Left hindlimb (tissue), 1 donor: ENCODE measurements around the gene KIRREL3.

ENCODE experiments used
- DNase-seq: peaks from one replicate; pipeline ENCODE4 v3.0.0-alpha.2; 2018

The KIRREL3 gene

DNA sequence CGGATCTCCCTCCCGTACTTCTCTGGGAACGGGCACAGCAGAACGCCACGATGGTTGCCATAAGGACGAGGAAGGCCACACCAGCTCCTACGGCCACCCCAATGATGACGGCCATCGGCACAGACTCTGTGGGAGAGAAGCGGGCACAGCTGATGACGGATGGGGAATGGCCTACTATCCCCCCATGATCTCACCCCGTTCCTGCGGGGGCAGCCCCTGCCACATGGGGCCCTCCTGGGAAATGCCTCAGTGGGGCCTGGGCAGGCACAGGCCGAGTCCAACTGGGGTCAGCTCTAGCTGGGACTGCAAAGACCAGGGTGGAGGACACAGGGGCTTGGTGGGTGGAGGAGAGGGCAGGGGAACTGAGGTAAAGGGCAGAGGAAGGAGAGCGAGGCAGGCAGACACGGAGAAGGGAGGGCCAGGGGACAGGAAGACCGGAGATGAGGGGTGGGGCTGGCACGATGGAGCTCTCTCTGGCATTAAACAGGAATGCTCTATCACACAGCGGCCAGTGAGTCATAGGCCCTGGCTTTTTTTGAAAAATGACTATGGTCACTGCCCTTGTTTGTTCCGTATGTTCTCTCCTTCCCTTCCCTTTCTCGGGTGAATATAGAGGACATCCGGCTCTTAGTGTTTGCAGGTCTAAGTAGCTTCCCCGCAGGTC lies 569.0 kb downstream of the KIRREL3 start:
- DNase-seq, result no peak

DNA sequence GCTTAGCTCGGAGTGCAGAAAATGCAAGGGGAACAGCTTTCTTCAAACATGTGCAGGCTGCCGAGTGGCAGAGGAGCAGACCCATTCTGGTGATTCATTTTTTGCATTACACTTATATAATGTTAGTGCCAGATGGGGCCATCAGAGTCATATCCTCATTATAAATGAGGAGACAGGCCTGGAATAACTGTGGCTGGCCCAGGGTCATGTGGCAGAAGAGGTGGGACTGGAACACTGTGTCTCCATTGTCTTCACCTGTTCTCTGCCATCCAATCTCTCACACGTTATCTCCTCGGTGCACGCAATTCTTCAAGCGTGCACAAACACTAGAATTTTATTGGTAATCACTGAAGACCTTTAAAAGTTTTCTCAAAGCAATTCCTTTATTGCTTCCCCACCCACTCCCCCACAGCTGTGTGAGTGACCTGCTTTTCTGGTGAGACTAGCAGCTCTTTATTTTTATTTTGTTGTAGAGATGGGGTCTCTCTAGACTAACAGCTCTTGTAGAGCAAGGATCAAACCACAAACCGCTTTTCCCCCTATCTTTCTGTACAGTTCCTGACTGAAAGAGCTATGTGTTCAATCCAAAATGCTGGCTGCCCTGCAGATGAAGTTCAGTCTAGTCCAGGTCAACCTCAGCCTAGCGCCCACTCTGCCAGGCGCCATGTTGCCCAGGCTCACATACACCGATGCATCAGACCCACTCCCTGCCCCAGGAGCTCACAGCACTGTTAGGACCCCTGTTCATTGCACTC lies 569.8 kb downstream of the KIRREL3 start:
- no peak for DNase-seq

DNA sequence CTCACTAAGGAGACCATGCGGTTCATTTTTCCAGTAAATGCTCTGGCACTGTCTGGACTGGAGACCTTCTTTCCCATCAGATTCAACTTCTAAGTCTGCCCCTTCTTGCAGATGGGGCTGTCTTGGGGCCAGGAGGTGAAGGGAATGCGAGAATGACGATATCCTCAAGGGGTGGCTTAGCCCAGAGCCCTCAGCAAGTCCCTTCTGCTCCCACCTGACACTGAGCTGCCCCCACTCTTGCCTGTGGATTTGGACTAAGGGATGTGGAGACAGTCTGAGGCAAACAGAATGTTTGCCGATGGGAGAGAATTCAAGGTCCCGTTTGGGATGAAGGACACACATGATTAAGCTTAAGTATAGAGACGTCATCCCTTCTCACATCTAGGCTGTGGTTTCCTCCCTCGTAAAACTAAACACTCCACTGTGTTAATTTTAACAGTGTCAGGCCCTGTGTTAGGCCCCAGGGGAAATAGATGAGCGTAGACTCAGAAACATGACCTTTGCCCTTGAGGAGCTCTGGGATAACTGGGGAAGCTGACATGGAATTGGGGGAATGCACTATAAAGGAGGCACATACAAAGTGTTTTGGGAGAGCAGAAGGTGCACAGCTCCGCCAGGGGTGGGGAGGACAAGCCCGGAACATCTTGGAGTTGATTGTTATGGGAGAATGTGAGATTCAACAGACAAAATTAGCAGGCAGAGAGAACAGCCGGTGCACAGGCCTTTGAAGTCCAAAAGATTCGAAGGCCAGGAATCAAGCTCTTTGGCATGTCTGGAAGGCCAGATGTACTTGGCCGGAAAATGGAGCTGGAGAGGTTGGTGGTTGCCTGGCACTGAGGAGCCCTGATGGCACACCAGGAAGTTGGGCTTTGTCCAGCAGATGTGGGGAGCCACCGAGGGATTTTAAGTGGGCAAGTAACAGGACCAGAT lies 573.5 kb downstream of the KIRREL3 start:
- peak; percentile 19 for DNase-seq

DNA sequence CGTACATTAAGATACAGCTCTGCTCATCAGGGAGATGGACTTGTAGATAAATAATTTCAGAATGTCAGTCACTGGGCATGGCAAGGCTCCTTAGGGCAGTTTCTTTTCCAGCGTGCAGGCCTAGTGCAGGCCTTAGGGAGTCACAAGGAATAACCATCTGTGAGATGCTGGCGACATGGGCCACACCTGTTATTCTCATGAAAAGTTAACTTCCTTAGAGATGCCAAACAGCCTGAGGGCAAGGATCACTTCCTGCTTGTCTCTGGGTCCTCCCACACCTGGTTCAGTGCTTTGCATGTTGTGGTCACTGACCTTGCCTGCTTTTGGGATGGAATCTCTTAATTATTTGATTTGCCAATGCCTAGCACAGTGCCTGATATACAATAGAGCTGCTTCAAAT lies 574.5 kb downstream of the KIRREL3 start:
- DNase-seq, result no peak

DNA sequence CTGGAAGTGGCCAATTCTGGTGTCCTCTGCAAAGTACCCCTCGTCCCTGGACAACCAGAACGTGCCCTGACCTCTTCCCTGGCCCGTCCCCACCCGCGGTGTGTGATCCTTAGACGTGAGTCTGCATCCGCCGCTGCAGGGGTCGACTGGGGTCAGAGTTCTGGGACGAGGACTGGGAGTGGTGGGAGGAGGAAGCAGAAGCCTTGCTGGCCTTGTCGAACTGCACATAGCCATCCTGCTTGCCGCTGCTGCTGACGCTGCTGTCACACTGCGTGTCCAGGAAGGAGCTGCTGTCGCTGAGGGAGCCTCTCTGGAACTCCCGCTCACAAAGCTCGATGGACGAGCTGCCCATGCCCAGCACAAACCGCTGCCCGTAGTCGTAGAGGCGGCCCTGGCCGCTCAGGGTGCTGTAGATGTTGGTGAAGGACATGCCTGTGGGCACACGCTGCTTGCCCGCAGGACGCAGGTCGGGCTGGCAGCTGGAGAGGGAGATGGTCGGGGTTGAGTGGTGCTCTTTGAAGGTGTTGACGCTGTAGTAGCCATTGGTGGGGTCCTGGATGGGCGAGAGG lies 576.0 kb downstream of the KIRREL3 start:
- DNase-seq, result no peak

DNA sequence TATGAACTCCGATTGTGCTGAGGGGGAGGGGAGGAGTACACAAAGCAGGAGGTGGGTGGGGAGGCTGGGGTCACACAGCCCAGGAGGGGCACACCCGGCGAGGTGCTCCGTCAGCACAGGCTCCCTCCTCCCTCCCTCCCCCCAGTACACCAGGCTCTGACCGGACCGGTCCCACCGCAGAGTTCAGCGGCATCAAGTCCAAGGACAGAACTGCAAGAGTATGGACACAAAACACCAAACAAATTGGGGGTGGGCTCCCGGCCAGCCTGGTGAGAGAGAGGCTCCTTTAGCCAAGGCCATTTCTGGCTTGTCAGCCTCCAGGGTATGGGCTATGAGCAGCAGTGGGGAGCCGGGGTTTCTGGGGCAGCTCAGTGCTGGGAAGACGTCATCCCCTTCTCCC lies 576.8 kb downstream of the KIRREL3 start:
- DNase-seq, result no peak

DNA sequence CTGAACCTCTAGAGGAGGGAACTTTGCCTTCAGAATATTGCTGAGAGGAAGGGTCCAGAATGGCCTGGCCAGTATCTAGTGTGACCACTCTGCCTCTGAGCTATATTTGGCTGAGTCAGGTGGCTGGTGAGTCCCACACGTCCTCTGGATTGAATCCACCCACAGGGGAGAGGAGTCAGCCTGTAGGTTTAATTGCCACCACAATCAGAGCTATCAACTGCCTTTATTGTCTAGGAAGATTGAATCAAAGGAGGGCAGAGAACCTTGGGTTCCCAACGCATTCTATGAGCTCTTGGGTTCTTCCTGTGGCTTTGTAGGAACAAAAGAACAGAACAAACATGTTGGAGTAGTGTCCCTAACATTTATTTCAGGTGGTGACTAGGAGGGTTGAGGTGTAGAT lies 577.4 kb downstream of the KIRREL3 start:
- DNase-seq, result no peak

DNA sequence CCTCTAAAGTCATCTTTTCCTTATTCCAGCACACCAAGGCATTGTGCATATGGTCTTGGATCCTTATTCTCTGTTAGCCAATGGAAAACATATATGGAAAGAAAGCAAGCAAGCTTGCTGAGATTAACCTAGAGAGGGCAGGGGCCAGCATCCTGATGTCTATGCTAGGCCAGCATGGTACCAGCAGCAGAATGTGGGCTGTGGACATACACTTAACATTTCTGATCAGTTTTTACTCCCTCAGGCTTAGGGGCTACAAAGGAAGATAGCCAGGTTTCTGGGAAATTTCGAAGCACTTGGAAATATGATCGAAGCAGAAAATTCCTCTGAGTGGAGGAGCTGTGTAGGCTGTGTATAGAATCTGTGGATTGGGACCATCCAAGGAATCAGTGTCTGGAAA lies 578.1 kb downstream of the KIRREL3 start:
- no peak for DNase-seq

DNA sequence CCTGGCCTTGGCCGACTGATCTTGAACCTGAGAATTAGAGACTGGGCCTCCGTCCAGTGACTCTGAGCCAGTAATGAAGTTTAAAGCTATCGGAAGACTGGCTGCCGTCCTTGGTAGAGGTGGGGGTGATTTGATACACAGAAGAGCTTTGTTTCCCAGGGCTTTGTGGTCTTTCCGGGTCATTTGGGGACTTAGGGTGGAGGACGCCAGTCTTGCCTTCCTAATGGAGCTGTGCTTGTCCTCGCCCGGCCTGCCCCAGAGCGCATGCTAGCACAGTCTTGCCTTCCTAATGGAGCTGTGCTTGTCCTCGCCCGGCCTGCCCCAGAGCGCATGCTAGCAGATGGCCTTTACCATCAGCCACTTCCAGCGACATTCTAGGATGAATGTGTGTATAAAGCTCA lies 579.3 kb downstream of the KIRREL3 start:
- no peak for DNase-seq

DNA sequence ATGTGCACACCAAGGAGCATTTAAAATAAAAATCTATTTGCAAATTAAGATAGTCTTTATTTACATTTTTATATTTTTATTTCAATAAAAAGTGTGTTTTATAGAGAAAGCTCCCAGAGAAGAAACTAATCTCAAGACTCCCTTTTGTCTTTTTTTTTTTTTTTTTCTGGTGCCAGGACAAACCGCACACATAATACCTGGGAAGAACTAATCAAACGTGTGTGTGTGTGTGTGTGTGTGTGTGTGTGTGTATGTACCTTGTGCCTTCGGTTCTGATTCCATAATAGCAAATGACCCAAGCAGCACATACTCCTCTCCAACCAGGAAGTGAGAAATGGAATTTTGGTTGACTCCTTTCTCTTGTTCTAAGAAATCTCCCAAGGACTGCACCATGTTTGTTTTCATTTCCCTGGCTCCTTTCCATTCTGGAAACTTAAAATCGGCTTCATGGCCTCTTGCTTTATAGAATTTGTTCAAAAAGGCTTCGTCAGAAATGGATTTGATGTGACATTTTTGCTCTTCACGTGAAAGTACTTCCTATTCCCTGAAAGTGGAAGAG lies 579.8 kb downstream of the KIRREL3 start:
- no peak for DNase-seq

DNA sequence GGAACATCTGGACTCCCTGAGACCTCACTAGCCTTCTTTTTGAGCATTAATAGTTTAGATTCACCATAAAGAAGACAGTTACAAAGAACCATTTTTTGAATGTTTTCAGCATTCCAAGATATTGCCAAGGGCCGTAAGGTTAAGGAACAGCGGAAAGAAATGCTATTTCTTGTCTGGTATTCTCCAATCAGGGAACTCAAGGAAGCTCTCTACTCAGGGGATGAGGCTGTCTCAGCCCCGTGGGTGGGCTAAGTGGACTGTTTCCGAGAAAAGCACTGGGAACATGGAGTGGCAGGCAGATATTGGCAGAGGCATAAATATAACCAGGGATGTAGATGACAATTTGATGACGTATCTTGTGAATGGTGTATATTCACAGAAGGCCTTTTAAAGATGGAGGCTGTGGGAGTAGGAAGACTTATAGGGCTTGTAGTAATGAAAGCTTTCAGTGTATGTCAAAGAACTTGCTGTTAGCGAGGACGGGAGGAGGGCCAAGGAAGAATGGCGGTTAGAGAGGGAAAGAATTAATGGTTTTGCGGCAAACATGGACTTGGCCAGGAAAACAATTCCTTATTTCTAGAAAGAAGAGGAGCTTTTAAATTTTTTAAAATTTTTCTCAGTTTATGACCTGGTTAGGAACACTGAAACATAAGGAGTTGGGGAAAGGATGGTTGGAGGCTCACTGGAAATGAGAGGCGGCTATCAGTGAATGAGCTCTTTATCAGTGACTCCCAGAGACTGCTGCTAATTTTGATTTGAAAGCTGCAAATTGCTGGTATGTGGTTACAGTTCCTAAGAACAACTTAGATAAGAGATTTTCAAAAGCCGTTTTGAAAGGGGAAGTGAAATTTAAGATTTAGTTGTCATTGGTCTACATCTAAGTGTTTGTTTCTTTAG lies 580.5 kb downstream of the KIRREL3 start:
- DNase-seq, result peak; percentile 73

DNA sequence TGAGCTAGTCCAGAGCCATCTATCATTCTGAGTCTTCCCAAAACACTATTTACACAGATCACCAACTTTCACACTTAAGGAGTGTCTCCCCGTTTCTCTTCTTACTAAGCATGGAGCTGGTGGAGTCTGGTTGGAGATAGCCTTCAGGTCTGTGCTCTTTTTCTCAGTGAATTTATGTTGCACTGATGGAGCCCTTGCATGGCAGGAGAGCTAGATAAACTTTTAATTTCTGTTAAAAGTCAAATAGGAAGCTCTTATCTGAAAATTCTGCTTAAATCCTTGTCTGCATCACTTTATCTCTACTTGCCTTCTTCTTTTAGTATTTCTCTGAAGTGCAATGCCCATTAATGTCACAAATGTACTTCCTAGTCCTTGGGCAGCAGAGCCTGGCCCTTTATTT lies 581.7 kb downstream of the KIRREL3 start:
- DNase-seq, result no peak

DNA sequence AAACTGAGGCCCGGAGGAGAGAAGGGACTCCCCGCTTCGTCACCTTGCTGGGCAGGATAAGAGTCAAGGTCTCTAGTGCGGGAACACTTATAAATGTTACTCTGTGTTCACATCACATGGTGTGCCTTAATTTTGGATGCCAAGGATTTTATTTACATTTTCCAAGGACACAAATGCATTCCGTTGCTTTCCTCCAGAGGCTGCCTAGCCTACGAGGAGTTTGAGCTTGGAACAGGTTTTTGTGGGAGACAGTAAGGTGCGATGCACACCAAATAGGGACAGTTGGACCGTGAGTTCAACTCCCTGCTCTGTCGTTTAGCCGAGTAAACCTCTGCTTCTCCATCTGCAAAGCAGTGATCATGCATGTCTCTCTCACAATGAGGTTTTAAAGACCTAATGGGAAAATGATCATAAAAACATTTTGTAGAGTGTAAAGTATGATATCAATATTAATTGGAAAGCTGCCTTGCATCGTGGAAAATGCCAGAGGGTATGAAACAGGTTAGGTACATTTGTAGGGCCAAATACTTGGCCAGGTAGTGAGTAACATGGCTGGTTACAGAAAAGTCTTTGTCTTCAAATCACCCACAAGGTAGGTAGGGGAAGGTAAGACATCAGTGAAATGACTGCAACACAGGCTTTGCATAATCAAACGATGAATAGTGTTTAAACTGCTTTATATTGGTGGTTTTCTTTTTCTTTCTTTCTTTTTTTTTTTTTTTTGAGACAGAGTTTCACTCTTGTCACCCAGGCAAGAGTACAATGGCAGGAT lies 583.3 kb downstream of the KIRREL3 start:
- DNase-seq, result no peak

DNA sequence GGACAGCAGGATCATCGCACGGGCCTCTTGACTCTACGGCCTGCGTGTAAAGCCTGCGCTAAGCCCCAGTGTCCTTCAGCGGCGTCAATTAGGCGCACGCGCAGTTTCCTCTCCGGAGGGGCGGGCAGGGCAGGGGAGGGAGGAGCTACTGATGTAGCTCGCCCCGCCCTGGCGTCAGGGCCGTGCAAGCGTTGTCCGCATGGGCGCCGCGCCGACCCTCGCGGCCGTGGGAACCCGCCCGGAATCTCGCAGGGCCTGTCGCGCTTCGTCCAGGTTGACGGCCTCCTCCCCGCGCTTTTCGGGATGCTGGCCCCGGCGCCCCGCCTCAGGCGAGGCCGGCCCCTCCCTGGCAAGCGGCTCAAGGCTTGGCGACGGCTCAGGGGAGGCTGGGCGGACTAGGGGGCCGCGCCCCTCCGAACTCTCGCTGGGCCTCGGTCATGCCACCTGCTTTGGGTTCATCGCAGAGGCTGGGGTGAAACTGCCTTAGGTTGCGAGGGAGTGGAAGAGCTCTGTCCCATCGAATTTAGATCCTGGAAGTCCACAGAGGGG lies 584.0 kb downstream of the KIRREL3 start:
- DNase-seq, result peak; percentile 90

DNA sequence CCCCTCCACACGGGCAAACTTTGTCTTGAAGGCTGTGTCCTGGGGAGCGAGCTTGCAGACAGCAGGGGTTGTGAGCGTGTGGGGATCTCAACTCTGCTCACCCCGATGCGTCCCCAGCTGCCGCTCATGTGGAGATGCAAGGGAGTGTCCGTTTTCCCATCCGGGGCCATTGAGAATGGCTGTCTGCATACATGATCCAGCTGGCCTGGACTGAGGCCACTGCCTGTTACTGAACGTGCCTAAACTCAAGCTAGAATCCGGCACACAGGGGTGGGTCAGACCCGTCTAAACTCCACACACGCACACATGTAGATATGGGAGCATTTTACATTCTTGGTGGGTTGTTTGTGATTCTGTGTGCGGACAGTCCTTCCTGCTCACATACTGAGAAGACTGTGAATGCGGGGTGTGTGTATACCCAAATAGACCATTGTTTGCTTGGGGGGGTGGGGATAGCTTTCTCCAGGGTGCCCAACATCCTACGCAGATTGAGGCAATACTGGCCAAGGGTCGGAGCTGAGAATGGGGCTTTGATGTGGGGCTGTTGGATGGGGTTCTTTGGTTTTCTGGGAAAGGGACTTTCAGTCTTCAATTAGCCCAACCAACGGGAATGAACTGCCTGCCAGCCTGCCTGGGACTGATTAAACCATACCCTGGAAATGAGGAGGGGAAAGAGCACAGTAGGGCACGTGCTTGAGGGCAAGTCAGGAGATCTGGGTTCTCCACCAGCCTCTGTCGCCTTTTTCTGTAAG lies 584.7 kb downstream of the KIRREL3 start:
- DNase-seq, result peak; percentile 90

DNA sequence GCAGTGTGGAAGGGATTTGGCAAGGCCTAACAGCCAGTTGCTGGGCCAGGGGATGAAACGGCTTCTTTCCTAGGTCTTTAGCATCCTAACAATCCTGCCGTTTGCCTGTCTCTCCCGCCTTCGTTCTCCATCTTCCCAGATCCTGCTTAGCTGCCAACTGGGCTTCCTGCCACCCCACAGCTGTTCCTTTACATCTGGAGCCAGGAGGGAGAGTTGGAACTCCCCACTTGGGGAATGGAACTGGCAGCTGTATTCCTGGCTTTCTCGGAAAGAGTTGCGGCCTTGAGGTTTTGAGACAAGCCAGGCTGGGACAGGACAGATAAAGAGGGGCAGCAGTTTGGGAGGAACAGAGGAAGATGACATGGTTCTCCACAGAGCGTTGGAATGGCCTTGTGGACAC lies 585.4 kb downstream of the KIRREL3 start:
- DNase-seq, result peak; percentile 96

DNA sequence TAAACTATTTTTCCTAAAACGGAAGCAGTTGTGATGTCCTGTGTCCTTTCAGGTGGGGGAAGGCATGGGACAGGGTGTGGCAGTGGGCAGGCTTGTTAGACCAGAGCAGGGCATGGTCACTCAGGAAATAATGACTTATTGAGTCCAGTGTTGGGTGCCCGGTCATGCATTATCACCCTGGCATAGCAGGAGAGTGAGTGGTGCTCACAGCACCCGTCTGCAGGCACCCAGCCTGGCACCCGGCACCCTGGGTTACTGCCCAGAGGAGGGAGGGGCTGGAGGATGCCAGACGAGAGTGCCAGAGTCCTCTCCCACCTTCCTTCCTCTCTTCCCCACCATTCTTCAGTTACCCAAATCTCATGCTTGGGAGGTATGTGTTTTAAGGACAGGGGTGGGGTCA lies 586.0 kb downstream of the KIRREL3 start:
- no peak for DNase-seq

DNA sequence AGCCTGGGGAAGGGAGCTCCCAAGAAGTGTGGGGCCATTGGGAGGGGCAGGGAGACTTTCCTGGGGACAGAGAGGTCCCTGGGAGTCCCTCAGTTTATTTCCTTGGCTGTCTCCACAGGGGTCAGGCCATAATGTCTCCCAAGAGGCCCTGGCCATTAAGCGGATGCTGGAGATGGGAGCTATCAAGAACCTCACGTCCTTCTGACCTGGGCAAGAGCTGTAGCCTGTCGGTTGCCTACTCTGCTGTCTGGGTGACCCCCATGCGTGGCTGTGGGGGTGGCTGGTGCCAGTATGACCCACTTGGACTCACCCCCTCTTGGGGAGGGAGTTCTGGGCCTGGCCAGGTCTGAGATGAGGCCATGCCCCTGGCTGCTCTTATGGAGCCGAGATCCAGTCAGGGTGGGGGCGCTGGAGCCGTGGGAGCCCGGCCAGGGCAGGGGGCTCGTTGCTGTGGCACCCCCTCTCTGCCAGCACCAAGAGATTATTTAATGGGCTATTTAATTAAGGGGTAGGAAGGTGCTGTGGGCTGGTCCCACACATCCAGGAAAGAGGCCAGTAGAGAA lies 586.6 kb downstream of the KIRREL3 start:
- DNase-seq, result no peak

DNA sequence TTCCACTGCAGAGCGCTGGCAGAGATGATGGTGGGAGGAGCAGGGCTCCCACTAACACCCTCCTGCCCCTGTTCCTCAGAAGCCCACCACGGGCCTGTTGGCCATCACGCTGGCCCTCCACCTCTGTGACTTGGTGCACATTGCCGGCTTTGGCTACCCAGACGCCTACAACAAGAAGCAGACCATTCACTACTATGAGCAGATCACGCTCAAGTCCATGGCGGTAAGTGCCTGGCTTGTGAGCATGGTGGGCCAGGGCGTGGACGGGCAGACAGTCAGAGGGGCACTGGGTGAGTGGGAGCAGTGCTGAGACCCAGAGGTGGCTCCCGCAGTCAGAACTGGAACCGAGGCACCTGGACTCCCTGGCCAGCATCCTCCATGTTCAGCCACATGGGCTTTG lies 587.1 kb downstream of the KIRREL3 start:
- no peak for DNase-seq

DNA sequence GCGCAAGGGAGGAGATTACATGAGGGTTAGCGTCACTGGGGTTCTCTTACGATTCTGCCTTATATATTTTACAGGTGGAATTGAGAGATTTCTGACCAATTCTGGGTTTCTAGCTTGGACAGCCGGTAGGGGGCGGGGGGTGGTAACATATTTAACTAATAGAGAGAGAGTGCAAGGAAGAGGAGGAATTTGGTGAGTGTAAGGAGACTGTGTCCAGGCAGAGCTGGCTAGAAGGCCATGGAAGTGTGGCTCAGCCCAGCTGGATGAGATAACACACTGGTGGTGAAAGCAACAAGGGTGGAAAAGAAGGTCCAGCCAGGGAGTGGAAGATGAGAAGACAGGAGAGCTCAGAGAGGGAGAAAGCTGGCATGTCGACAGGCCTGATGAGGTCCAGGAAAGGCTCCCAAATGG lies 588.6 kb downstream of the KIRREL3 start:
- no peak for DNase-seq
